Fibroblast of upper back skin (primary cell): ENCODE measurements around the gene ELMOD3.
"Not testable (repeated sequence)": the region's sequence is repeated elsewhere in the genome, so short reads cannot be mapped to it uniquely, and the experiment has no call there.

Experiments
- DNase-seq: peaks from one replicate; pipeline ENCODE4 v3.0.0-alpha.2; 2013

The ELMOD3 gene

GRCh38 chr2:85329701-85330100, 24.9 kb upstream of the ELMOD3 start:
- DNase-seq, result not testable (repeated sequence)

GRCh38 chr2:85330839-85331636, 23.5 kb upstream of the ELMOD3 start:
- DNase-seq, result no peak

GRCh38 chr2:85333877-85334276, 20.7 kb upstream of the ELMOD3 start:
- not testable (repeated sequence) for DNase-seq

GRCh38 chr2:85334928-85335327, 19.6 kb upstream of the ELMOD3 start:
- DNase-seq, result no peak

- no peak for DNase-seq
Observed at GRCh38 chr2:85340034-85340892, 14.3 kb upstream of the ELMOD3 start.

GRCh38 chr2:85341269-85342029, 13.1 kb upstream of the ELMOD3 start:
- DNase-seq, result no peak

GRCh38 chr2:85342156-85342555, 12.4 kb upstream of the ELMOD3 start:
- DNase-seq, result no peak

GRCh38 chr2:85343207-85343895, 11.2 kb upstream of the ELMOD3 start:
- DNase-seq, result not testable (repeated sequence)

GRCh38 chr2:85344356-85344954, 10.1 kb upstream of the ELMOD3 start:
- no peak for DNase-seq

GRCh38 chr2:85347599-85347998, 7.0 kb upstream of the ELMOD3 start:
- DNase-seq, result no peak

- no peak for DNase-seq
Observed at GRCh38 chr2:85353876-85354285, 688 bp upstream of the ELMOD3 start.

GRCh38 chr2:85355073-85355410, 473 bp downstream of the ELMOD3 start:
- no peak for DNase-seq

GRCh38 chr2:85355521-85355920, 952 bp downstream of the ELMOD3 start:
- no peak for DNase-seq

GRCh38 chr2:85356186-85356585, 1.6 kb downstream of the ELMOD3 start:
- DNase-seq, result no peak

- no peak for DNase-seq
Observed at GRCh38 chr2:85357736-85358135, 3.2 kb downstream of the ELMOD3 start.

GRCh38 chr2:85362653-85363387, 8.3 kb downstream of the ELMOD3 start:
- DNase-seq, result not testable (repeated sequence)

- DNase-seq, result no peak
Observed at GRCh38 chr2:85367180-85367579, 12.6 kb downstream of the ELMOD3 start.

- DNase-seq, result no peak
Observed at GRCh38 chr2:85368921-85369320, 14.4 kb downstream of the ELMOD3 start.

- no peak for DNase-seq
Observed at GRCh38 chr2:85369500-85369899, 14.9 kb downstream of the ELMOD3 start.

GRCh38 chr2:85371045-85371444, 16.5 kb downstream of the ELMOD3 start:
- DNase-seq, result no peak

- peak; percentile 40 for DNase-seq
Observed at GRCh38 chr2:85376291-85377065, 21.9 kb downstream of the ELMOD3 start.
